Stimulated activated CD4-positive, alpha-beta T cell treated with anti-CD3 and anti-CD28 coated beads, Interleukin-4, amount 100 ng/mL, for 48 hours (primary cell): Measurements from ENCODE around the gene NPW.

Experiments
- DNase-seq, 2 donors: peaks; one replicate each; pipeline ENCODE4 v3.0.0-alpha.2; 2020; ENCODE audit warnings: low read depth in 2 of 2

Gene NPW

DNA sequence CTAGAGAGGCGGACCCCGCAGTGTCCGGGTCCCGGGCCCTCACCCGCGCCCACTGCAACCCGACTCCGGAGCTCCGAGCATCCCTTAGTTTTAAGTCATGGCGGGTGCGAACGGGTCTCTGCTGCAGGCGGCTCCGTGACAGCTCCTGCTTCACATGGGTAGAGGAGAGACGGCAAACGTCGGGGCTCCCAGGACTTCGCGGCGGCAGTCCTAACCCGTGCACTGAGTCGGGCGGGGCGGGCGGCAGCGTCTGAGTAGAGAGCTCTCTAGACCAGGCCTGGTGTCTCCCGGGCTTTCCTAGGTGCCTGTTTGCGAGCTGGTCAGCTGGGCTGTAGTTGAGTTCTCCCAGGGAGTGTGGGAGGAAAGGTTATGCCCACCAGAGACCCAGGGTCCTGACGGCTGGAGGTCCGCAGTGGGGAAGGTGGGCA lies 28.5 kb downstream of the NPW start:
- no peak for DNase-seq

DNA sequence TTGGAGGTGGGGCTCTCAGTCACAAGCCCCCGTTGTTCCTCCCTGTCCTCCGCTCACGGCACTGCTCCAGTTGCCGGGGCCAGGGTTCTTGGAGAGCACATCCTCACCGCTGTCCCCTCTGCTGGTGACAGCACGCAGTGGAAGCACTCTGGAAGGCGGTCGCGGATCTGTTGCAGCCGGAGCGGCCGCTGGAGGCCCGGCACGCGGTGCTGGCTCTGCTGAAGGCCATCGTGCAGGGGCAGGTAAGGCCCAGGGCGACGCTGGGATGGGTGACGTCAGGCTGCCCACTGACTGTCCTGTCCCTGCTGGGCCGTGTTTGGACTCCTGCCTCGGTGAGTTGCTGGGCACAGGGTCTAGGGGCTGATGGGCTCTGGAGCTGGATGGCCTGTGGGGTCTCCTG lies 33.6 kb downstream of the NPW start:
- DNase-seq: no peak

DNA sequence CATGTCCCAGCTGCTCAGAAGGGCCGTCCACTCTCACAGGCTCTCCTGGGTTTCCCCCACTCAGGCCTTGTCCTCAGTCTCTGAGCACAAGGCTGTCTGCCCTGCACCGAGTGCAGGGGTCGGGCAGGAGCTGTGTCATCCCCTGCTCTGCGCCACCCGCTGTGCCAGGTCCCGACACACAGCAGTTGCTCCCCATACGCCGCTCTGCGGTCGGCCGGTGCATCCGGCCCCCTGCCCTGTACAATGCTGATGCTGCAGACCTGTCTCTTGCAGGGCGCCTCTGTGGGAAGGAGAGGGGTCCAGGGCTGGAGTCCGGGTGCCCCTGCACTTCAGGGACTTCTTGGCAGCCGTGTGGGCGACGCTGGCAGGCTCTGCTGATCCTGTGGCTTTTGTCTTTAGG lies 34.3 kb downstream of the NPW start:
- DNase-seq: no peak

DNA sequence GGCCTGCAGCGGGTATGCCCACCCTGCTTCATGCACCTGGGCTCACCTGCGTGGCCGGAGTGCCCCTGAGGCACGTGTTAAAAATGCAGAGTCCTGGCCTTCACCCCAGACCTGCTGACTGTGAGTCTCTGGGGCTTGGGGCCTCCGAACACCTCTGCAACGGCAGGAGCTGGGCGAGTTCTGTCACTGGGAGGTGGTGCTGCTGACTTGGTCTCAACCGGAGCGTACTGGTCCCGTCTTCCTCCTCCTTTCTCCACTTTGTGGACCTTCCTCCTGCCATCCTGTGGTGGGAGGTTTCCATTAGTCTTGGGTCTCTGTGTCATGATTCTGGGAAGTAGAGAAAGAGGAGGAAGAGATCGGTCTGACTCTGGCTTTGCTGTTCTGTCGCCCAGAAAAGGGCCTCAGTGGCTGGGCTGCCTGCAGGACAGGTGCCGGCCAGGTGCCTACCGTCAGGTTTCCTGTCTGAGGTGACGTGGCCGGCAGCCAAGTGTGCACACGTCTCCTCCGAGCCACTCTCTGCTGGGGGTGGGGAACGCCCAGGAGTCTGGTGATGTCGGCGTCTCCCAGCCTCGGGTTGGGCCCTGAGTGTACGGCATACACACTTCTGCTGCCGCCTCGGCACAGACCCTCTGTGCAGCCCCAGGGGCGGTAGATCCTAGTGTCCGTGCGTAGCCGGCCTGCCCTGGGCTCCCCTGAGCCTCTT lies 35.1 kb downstream of the NPW start:
- no peak for DNase-seq

DNA sequence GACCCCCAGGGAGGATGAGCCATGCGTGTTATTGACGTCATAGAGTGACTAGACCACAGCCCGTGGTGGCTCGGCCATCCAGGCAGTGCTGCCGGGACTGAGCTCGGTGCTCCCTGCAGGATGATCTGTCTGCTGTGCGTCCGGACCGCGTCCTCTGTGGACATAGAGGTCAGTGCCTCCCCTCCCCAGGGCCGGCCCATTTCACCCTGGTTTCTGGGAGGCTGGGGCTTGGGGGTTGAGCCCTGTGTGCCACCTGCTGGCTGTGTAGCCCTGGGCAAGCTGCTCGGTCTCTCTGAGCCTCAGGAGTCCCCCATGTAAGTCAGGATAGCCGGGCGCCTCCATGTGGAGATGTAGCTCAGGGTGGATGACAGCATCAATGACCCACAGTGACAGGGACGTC lies 36.5 kb downstream of the NPW start:
- no peak for DNase-seq

DNA sequence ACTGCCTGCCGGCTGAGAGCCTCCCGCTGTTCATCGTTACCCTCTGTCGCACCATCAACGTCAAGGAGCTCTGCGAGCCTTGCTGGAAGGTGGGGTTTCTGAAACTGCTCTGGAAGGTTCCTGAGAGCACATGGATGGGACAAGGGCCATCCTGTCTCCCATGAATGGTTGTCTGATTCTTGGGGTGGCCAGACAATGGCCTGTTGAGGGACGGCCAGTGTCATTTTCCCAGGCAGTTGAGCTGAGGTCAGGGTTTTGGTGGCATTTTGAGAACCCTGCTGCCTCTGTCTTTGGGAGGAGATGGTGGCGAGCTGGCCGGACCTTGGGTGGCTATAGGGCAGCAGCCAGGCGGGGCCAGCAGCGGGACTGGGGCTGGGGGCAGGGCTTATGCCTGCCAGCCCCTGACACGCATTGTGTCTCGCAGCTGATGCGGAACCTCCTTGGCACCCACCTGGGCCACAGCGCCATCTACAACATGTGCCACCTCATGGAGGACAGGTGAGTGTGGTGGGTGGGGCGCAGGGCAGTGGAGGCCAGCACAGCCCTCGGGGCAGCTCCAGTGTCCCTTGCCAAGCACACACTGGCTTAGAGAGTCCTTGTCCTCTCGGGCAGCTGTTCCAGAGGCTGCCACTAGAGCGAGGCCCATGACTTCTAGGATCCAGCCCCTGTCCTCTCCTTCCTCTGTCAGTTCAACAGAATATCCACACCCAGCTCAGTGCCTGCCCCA lies 37.3 kb downstream of the NPW start:
- no peak for DNase-seq

DNA sequence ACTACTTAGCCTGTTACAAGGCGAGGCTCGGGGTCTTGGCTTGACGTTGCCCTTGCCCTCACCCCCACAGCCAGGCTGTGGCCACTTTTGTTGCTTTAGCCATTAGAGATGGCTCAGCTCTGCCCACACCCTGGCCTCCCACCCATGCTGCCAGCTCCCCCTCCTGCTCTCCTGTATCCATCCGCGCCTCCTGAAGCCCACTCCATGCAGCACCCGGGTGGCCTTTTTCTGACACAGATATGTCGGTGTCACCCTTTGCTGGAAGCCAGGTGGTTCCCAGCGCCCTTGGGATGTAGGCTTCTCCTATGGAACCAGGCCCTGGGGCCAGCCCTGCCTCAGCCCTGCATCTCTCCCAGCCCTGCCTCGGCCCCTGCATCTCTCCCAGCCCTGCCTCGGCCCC lies 37.9 kb downstream of the NPW start:
- DNase-seq: no peak

DNA sequence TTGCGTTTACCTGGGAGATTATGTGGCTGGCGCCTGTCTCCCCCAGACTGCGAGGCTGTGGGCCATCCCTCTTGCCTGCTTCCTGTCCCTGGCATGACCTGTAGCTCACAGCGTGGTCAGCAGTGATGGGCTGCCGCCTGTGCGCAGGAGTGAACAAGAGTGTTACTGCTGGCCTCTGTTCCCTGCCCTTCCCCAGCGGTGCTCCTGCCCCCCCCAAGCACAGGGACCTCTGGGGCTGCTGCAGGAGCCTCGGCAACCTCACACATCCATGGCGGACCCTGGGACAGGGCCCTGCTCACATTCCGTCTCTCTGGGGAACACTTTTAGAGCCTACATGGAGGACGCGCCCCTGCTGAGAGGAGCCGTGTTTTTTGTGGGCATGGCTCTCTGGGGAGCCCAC lies 38.8 kb downstream of the NPW start:
- no peak for DNase-seq

DNA sequence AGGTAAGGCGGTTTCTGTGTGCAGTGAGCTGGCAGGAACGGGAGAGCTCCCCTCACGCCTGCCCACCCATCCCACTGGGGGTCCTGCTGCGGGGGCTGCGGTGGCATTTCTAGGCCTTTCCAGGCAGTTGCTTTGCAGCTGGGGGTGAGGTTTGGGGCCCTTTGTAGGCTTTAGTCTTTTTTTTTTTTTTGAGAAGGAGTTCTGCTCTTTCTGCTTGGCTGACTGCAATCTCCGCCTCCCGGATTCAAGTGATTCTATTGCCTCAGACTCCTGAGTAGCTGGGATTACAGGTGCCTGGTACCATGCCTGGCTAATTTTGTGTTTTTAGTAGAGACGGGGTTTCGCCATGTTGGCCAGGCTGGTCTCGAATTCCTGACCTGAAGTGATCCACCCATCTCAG lies 39.3 kb downstream of the NPW start:
- no peak for DNase-seq

DNA sequence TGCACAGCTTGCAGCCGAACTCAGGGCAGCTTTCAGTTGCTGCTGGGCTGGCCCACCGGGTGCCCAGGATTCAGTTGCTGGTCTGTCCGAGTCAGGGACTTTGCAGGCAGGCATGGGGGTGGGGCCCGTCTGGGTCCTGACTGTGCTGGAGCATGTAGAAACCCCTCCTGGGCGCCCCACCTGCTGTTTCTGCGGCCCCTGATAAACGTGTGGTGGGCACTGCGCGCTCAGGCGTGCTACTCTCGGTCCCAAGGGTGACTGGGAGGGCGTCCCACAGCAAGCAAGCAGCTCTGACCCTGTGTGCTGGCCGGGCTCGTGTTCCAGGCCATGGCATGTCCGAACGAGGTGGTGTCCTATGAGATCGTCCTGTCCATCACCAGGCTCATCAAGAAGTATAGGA lies 40.8 kb downstream of the NPW start:
- DNase-seq: no peak

DNA sequence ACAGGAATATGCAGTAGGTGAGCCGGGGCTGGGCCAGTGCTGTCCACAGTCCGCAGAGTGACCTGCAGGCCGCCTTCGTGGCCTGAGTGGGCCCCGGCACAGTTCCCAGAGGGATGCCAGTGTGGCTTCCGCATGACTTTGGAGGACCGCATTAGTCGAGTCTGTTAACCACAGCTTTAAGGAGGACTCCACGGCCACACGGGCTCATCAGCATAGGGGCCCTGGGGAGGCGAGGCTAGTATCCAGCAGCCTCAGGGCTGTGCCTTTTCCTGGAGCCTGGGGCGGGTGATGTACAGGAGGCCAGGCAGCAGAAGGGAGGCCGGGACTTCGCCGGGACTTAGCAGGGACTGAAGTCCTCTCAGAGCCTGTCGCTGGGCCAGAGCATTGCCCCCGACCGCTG lies 41.4 kb downstream of the NPW start:
- no peak for DNase-seq

DNA sequence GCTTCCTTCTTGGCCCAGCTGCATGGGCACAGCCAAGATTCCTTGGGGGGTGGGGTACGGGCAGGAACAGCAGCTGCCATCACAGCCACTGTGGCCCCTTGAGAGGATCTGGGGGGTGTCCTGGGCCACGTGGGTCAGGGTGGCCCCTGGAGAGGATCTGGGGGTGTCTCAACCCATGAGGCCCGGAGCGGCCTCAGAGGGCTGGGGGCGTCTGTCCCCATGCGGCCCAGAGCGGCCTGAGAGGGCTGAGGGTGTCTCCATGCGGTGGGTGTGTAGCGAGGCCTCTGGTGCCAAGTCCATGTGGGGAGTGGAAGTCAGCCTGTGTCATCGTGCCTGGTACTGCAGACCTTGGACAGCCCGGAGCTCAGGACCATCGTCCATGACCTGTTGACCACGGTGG lies 41.9 kb downstream of the NPW start:
- no peak for DNase-seq

DNA sequence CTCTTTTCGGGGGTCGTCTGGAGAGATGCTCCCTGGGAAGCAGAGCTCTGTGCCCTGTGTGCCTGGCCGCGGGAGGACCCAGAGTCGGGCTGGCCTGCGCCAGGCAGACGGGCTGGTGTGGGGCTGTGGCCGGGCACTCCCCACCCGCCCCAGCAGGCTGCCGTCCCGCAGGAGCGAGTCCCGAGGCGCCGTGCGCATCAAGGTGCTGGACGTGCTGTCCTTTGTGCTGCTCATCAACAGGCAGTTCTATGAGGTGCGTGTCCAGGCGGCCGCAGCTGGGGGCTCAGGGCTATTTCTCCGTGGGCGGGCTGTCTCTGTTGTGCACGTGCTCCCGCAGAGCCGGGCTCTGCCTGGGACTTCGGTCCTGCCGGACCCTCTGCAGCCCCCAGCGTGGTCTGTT lies 43.2 kb downstream of the NPW start:
- no peak for DNase-seq

DNA sequence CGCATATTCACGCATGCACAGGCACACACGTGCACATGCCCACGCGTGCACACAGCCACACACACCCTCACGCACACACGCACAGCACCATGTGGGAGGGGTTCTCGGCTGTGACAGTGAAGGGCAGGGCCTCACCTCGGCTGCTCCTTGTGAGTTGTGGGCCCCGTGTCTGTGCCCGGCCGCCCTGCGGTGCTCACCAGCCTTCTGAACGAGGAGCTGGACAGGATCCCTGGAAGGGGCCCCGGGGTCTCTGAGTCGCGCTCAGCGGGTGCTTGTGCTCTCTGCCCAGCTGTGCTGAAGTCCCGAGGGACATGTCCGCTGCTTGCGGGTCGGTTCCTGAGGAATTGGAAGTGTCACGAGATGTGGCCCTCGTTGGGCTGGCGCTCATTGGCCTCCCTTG lies 44.3 kb downstream of the NPW start:
- DNase-seq: no peak

DNA sequence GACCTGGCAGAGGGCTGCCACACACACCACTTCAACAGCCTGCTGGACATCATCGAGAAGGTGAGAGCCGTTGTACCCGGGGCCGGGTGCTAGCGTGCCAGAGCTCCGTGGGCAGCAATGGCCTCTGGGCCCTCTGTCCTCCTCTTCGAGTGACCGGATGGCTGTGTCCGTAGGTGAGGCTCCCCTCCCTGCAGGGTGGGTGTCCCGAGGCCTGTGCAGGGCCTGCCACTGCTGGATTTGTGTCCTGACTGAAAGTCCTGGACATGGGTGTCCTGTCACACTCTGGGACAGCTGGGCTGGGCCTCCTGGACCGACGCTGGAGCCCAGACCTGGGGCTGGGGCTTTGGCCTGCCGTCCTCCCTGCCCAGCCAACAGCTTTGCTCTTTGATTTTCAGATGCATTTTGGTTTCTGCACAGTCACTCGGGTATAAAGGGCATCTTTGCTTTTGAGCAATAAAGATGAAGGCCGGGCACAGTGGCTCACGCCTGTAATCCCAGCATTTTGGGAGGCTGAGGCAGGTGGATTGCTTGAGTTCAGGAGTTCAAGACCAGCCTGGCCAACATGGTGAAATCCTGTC lies 44.9 kb downstream of the NPW start:
- DNase-seq: no peak

DNA sequence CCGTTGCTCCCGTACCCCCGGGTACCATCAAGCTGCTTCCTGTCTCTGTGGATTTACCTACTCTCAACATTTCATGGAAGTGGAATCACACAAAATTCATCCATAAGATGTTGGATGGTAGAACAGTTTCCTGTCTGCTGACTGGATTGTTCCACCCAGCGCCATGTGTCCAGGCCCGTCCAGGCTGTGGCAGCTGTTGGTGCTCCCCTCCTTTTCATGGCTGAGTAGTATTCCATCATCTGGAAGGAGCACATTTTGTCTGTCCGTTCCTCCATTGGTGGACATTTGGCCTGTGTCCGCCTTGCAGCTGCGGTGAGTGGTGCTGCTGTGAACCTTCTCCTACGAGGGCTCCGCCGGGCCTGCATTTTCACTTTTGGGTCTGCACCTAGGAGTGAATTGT lies 46.6 kb downstream of the NPW start:
- DNase-seq: no peak
